GM06990 (cell line): Measurements from ENCODE around the gene LCP2.
A peak's percentile ranks its signal among the peaks of the same experiment; 100 is the strongest.

Source experiments
- DNase-seq: peaks from one replicate; pipeline ENCODE4 v3.0.0-alpha.2; 2011; ENCODE audit not compliant: insufficient read length; ENCODE audit errors: extremely low read depth
- H3K27me3 ChIP-seq: replicated peaks from 2 replicates; pipeline ENCODE4 v1.6.0; 2011; ENCODE audit warnings: low read length; ENCODE audit not compliant: control insufficient read depth, insufficient read depth
- H3K36me3 ChIP-seq: 2 replicates; pipeline ENCODE4 v1.5.1; 2011; ENCODE audit warnings: low read length; ENCODE audit not compliant: control insufficient read depth, insufficient read depth
- H3K4me3 ChIP-seq: replicated peaks from 2 replicates; pipeline ENCODE4 v1.5.1; 2011; ENCODE audit warnings: low read depth, mild to moderate bottlenecking, control low read depth, low read length
- CTCF ChIP-seq: IDR thresholded peaks from 2 replicates; pipeline ENCODE4 v1.5.1; 2011; ENCODE audit warnings: low read length, control low read depth, mild to moderate bottlenecking, inconsistent platforms; ENCODE audit not compliant: insufficient read depth, poor library complexity, severe bottlenecking

The LCP2 gene

GRCh38 chr5:170297589-170298462 lies at the start of gene LCP2:
LCP2 (minus strand) TSS chr5:170297777; CDS start chr5:170297611, 166 bp downstream.
- peak within 1 kb of the TSS; percentile 69 for H3K4me3 ChIP-seq
- TF ChIP-seq CTCF, result no peak
- DNase-seq, result peak; percentile 37

GRCh38 chr5:170347022-170347567 lies 49.5 kb upstream of the LCP2 start:
- Histone ChIP-seq H3K36me3 (no peaks in the 10 kb centered on the region), H3K27me3 (no peaks in the 10 kb centered on the region; the same call in none of the 2 replicates), H3K4me3 (no peak overlapping the region)
- DNase-seq, result no peak
- no peak for TF ChIP-seq CTCF

More at GRCh38 chr5:170297589-170298462, at the start of gene LCP2:
- 0 out of 2 replicates have a peak, but pooled peaks cover 1% of the 10 kb centered on the region for H3K36me3 ChIP-seq
- no peaks in the 10 kb centered on the region for H3K27me3 ChIP-seq

- Histone ChIP-seq H3K36me3 (no peaks in the 10 kb centered on the region), H3K27me3 (no peaks in the 10 kb centered on the region; the same call in none of the 2 replicates), H3K4me3 (no peak overlapping the region)
- no peak for DNase-seq
- TF ChIP-seq CTCF, result no peak
Measured at GRCh38 chr5:170345971-170346370, 48.4 kb upstream of the LCP2 start.

- no peak for DNase-seq
- no peak for TF ChIP-seq CTCF
Measured at GRCh38 chr5:170343177-170343576, 45.6 kb upstream of the LCP2 start.

GRCh38 chr5:170342153-170342725 lies 44.7 kb upstream of the LCP2 start:
- Histone ChIP-seq H3K27me3 (no peaks in the 10 kb centered on the region; the same call in none of the 2 replicates), H3K4me3 (no peak overlapping the region), H3K36me3 (no peaks in the 10 kb centered on the region)
- DNase-seq, result no peak
- TF ChIP-seq CTCF, result no peak

More at GRCh38 chr5:170343177-170343576, 45.6 kb upstream of the LCP2 start:
- H3K4me3 ChIP-seq, result no peak overlapping the region
- H3K36me3 ChIP-seq, result no peaks in the 10 kb centered on the region
- no peaks in the 10 kb centered on the region; the same call in none of the 2 replicates for H3K27me3 ChIP-seq
